HG02763 (cell line): Measurements from ENCODE around the gene RASAL2.
"Not testable (repeated sequence)": the region's sequence is repeated elsewhere in the genome, so short reads cannot be mapped to it uniquely, and the experiment has no call there.

Experiments
- ATAC-seq: cut with Tn5 transposase; IDR thresholded peaks from one replicate; pipeline ENCODE4 v1.9.1; 2021; ENCODE audit warnings: mild to moderate bottlenecking, moderate library complexity; ENCODE audit not compliant: unreplicated experiment

Gene RASAL2

GRCh38 chr1:178109348-178110143, 15.6 kb downstream of the RASAL2 start:
- no peak for ATAC-seq

GRCh38 chr1:178115260-178115659, 21.4 kb downstream of the RASAL2 start:
- no peak for ATAC-seq

- ATAC-seq, result no peak
Observed at GRCh38 chr1:178118524-178118923, 24.6 kb downstream of the RASAL2 start.

- no peak for ATAC-seq
Observed at GRCh38 chr1:178119628-178120027, 25.7 kb downstream of the RASAL2 start.

GRCh38 chr1:178120088-178120487, 26.2 kb downstream of the RASAL2 start:
- no peak for ATAC-seq

GRCh38 chr1:178120520-178121052, 26.7 kb downstream of the RASAL2 start:
- not testable (repeated sequence) for ATAC-seq

GRCh38 chr1:178121883-178122282, 28.0 kb downstream of the RASAL2 start:
- ATAC-seq, result no peak

GRCh38 chr1:178122283-178122682, 28.4 kb downstream of the RASAL2 start:
- no peak for ATAC-seq

- ATAC-seq, result no peak
Observed at GRCh38 chr1:178124115-178124514, 30.2 kb downstream of the RASAL2 start.

GRCh38 chr1:178126261-178126660, 32.4 kb downstream of the RASAL2 start:
- ATAC-seq, result no peak

GRCh38 chr1:178126741-178127185, 32.9 kb downstream of the RASAL2 start:
- peak; percentile 45 for ATAC-seq

GRCh38 chr1:178127482-178128191, 33.7 kb downstream of the RASAL2 start:
- ATAC-seq, result no peak

- no peak for ATAC-seq
Observed at GRCh38 chr1:178133239-178133989, 39.5 kb downstream of the RASAL2 start.

- ATAC-seq, result no peak
Observed at GRCh38 chr1:178134061-178134460, 40.2 kb downstream of the RASAL2 start.

- no peak for ATAC-seq
Observed at GRCh38 chr1:178137238-178137637, 43.3 kb downstream of the RASAL2 start.

- ATAC-seq, result no peak
Observed at GRCh38 chr1:178142806-178143205, 48.9 kb downstream of the RASAL2 start.

- ATAC-seq, result no peak
Observed at GRCh38 chr1:178143730-178144690, 50.1 kb downstream of the RASAL2 start.

- ATAC-seq, result no peak
Observed at GRCh38 chr1:178145605-178146004, 51.7 kb downstream of the RASAL2 start.

- ATAC-seq, result no peak
Observed at GRCh38 chr1:178146436-178146835, 52.5 kb downstream of the RASAL2 start.

GRCh38 chr1:178150610-178151009, 56.7 kb downstream of the RASAL2 start:
- ATAC-seq, result no peak
